B cell (primary cell): ENCODE measurements around the gene E2F7. TPM values are rescaled to one million over a fixed set of nuclear protein-coding genes. Genes with fewer than 3 reads are reported as not detected.

Source experiments
- ATAC-seq: fragments of 200-7000 bp; cut with Tn5 transposase; one replicate; pipeline ENCODE4 v1.10.0; 2021; ENCODE audit warnings: low read depth, mild to moderate bottlenecking, moderate number of reproducible peaks, moderate library complexity
- CTCF ChIA-PET: fragments of 350-600 bp; sonication (Branson Sonifier 250); formaldehyde crosslinking; loops from one replicate; lab custom pipeline; 2021; ENCODE audit warnings: antibody characterized with exemption, inconsistent platforms; lab: Charles Lee
- POLR2A ChIA-PET: fragments of 350-600 bp; sonication (Branson Sonifier 250); formaldehyde crosslinking; loops from one replicate; lab custom pipeline; 2021; ENCODE audit warnings: antibody characterized with exemption; lab: Charles Lee
- DNase-seq: peaks from one replicate; pipeline ENCODE4 v3.0.0; 2013
- H2AFZ ChIP-seq: 2 replicates; pipeline ENCODE4 v1.6.1; 2012; ENCODE audit warnings: mild to moderate bottlenecking, low read depth, low read length; ENCODE audit not compliant: insufficient read depth, poor library complexity, severe bottlenecking
- H3K27ac ChIP-seq, 2 donors: 1 replicate in 1 of 2; 2 replicates in 1 of 2; pipeline ENCODE4 v1.5.1; 2012 to 2013; ENCODE audit warnings: low read length in 2 of 2, mild to moderate bottlenecking in 2 of 2, moderate library complexity in 1 of 2
- H3K27me3 ChIP-seq, 4 experiments: fragments of 200-600 bp in 1 of 4; sonication (generic) in 1 of 4; replicated peaks in 1 of 4; 1 replicate in 2 of 4; 2 replicates in 2 of 4; pipeline versions ENCODE4 v1.6.1 to v1.7.0; 2013 to 2016; ENCODE audit warnings: low read length in 3 of 4, mild to moderate bottlenecking in 2 of 4, mixed read lengths in 1 of 4, moderate library complexity in 1 of 4; ENCODE audit not compliant: insufficient read depth in 4 of 4, control insufficient read depth in 3 of 4; ENCODE audit errors: control extremely low read depth in 1 of 4
- H3K36me3 ChIP-seq, 2 experiments: replicated peaks in 1 of 2; 1 replicate in 1 of 2; 2 replicates in 1 of 2; pipeline versions ENCODE4 v1.6.1 to v1.7.1; 2013; ENCODE audit warnings: low read length in 1 of 2; ENCODE audit not compliant: insufficient read depth in 2 of 2, control insufficient read depth in 1 of 2; ENCODE audit errors: control extremely low read depth in 1 of 2, extremely low read depth in 1 of 2
- H3K4me1 ChIP-seq, 2 donors: fragments of 200-600 bp in 1 of 2; sonication (generic) in 1 of 2; 1 replicate in 1 of 2; 2 replicates in 1 of 2; pipeline versions ENCODE4 v1.5.1 to v1.6.1; 2013 to 2017; ENCODE audit warnings: low read length in 2 of 2; ENCODE audit not compliant: control insufficient read depth in 2 of 2, insufficient read depth in 2 of 2
- H3K4me2 ChIP-seq: replicated peaks from 2 replicates; pipeline ENCODE3; 2012; ENCODE audit warnings: mild to moderate bottlenecking, low read depth, low read length; ENCODE audit not compliant: poor library complexity, severe bottlenecking
- H3K4me3 ChIP-seq, 5 experiments: fragments of 200-600 bp in 1 of 5; sonication (generic) in 1 of 5; 1 replicate in 3 of 5; 2 replicates in 2 of 5; pipeline versions ENCODE4 v1.5.1 to v1.7.0; 2011 to 2016; ENCODE audit warnings: low read length in 4 of 5, mild to moderate bottlenecking in 4 of 5, low read depth in 2 of 5, control low read depth in 1 of 5, moderate library complexity in 1 of 5; ENCODE audit not compliant: insufficient read depth in 1 of 5; ENCODE audit errors: control extremely low read depth in 1 of 5, extremely low read depth in 1 of 5
- H3K79me2 ChIP-seq: fragments of 200-600 bp; sonication (generic); one replicate; pipeline ENCODE4 v1.6.0; 2016; ENCODE audit warnings: low read length; ENCODE audit not compliant: control insufficient read depth, insufficient read depth
- H3K9ac ChIP-seq: fragments of 200-600 bp; sonication (generic); 2 replicates; pipeline ENCODE4 v1.6.1; 2017; ENCODE audit warnings: mild to moderate bottlenecking, low read length, moderate library complexity
- H3K9me3 ChIP-seq, 3 donors: one replicate each; pipeline versions ENCODE4 v1.6.1 to v1.7.1; 2013; ENCODE audit warnings: low read length in 2 of 3; ENCODE audit not compliant: control insufficient read depth in 2 of 3, insufficient read depth in 1 of 3; ENCODE audit errors: control extremely low read depth in 1 of 3
- H4K20me1 ChIP-seq: 2 replicates; pipeline ENCODE4 v1.6.0; 2012; ENCODE audit warnings: mild to moderate bottlenecking, low read length; ENCODE audit not compliant: insufficient read depth, control insufficient read depth, poor library complexity, severe bottlenecking
- H3K27ac Mint-ChIP-seq: one replicate; pipeline ENCODE4 v1.8.0; 2021; ENCODE audit warnings: mixed read lengths
- H3K27me3 Mint-ChIP-seq: one replicate; pipeline ENCODE4 v1.8.0; 2021; ENCODE audit warnings: mixed read lengths
- H3K4me1 Mint-ChIP-seq: one replicate; pipeline ENCODE4 v1.8.0; 2021; ENCODE audit warnings: mixed read lengths
- H3K4me3 Mint-ChIP-seq: one replicate; pipeline ENCODE4 v1.8.0; 2021; ENCODE audit warnings: mixed read lengths
- H3K9me3 Mint-ChIP-seq: one replicate; pipeline ENCODE4 v1.8.0; 2022; ENCODE audit warnings: mixed read lengths; ENCODE audit not compliant: insufficient read depth
- EZH2 ChIP-seq: IDR thresholded peaks from 2 replicates; pipeline ENCODE4 v1.6.1; 2012; ENCODE audit warnings: borderline replicate concordance, low read depth, mild to moderate bottlenecking, moderate library complexity, low read length; ENCODE audit not compliant: insufficient read depth, poor library complexity, severe bottlenecking
- WGBS: methylation state at CpG from one replicate; pipeline ENCODE4 v1.1.5; 2013; ENCODE audit warnings: missing lambda C conversion rate; ENCODE audit not compliant: insufficient coverage; 5-methylcytosine and 5-hydroxymethylcytosine counted together
- intact Hi-C: fragments of 100-400 bp; cut with micrococcal nuclease; formaldehyde crosslinking; loops from one replicate; pipeline ENCODE4 v1.10.0; 2022
- polyA plus RNA-seq: library from polyadenylated mRNA; depleted of rRNA; stranded (reverse); fragments of >200 nt; gene quantifications from 2 replicates; pipeline ENCODE4 v1.2.3, GENCODE V29; 2012
- total RNA-seq, 2 donors: library from RNA; stranded (reverse); fragments of 120-200 nt in 1 of 2; gene quantifications; 1 replicate in 1 of 2; 2 replicates in 1 of 2; pipeline versions ENCODE4 v1.2.3 to v1.2.4, GENCODE V29; 2013 to 2022
- TF ChIP-seq, protein P1 (sequence below): fragments of 200-600 bp; IDR thresholded peaks from one replicate; pipeline ENCODE4 v1.8.0; 2022; ENCODE audit warnings: antibody characterized with exemption, mild to moderate bottlenecking

Gene E2F7
- total and polyA plus RNA-seq, 2 donors (not counting 1 experiment from before 2014, with no cell fraction given): 0.15 to 0.42 TPM

- Mint-ChIP-seq H3K4me3 (no peak overlapping the region), H3K27ac (no peak overlapping the region), H3K27me3 (peaks cover 16% of the 10 kb centered on the region), H3K9me3 (no peaks in the 10 kb centered on the region), H3K4me1 (peaks cover 3% of the 10 kb centered on the region)
- TF ChIP-seq EZH2: no peak
- TF ChIP-seq, protein P1, sequence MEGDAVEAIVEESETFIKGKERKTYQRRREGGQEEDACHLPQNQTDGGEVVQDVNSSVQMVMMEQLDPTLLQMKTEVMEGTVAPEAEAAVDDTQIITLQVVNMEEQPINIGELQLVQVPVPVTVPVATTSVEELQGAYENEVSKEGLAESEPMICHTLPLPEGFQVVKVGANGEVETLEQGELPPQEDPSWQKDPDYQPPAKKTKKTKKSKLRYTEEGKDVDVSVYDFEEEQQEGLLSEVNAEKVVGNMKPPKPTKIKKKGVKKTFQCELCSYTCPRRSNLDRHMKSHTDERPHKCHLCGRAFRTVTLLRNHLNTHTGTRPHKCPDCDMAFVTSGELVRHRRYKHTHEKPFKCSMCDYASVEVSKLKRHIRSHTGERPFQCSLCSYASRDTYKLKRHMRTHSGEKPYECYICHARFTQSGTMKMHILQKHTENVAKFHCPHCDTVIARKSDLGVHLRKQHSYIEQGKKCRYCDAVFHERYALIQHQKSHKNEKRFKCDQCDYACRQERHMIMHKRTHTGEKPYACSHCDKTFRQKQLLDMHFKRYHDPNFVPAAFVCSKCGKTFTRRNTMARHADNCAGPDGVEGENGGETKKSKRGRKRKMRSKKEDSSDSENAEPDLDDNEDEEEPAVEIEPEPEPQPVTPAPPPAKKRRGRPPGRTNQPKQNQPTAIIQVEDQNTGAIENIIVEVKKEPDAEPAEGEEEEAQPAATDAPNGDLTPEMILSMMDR: peak; percentile 99
- H3K27ac ChIP-seq: no peak overlapping the region
- DNase-seq (peak; percentile 57), ATAC-seq (peak; percentile 69)
- peak overlapping the region; percentile 25 for H2AFZ ChIP-seq
- H4K20me1 ChIP-seq: no peaks in the 10 kb centered on the region
- WGBS: 15% methylated on average over 6 of the region's 9 CpGs
- no peaks in the 10 kb centered on the region for H3K36me3 ChIP-seq
- H3K79me2 ChIP-seq: no peaks in the 10 kb centered on the region
- CTCF ChIA-PET: interaction anchor here (0.7 to 4.7 kb wide), 29 partner anchors 9 to 425 kb away, joined by 3 to 46 read pairs (median 4); no protein-coding TSS in a partner anchor
- no peak overlapping the region for H3K9ac ChIP-seq
- no peaks in the 10 kb centered on the region for H3K9me3 ChIP-seq
- H3K4me3 ChIP-seq: no peak overlapping the region
- intact Hi-C loops: loop anchor here (5.0 kb wide), 1 partner anchor 219 kb away; no protein-coding TSS in a partner anchor
- H3K27me3 ChIP-seq: peaks cover 0 to 3% (median 0%) of the 10 kb centered on the region in 4 experiments
- POLR2A ChIA-PET: no interaction called here
- no peak overlapping the region for H3K4me2 ChIP-seq
- no peaks in the 10 kb centered on the region for H3K4me1 ChIP-seq
These were observed 54.4 kb downstream of the E2F7 start for GRCh38 chr12:77010691-77011548.

DNA sequence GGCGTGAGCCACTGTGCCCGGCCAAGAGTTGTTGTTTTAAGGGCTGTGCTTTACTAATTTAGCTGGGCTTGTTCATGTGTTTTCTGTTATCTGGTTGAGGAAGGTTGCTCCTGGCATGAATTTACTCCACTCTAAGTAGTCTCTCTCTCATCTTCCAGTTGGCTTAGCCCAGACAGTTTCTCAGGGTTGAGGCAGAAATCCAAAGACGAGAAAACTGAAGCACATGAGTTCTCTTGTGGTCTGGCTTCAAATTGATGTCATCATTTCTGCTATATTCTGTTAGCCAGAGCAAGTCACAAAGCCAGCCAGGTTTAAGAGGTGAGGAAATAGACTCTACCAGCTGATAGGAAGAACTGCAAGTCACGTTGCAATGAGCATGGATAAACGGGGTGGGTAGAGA is 57.9 kb downstream of the E2F7 start:
- H3K27me3 ChIP-seq: peaks cover 0 to 5% (median 2%) of the 10 kb centered on the region in 4 experiments
- Mint-ChIP-seq H3K27me3 (peaks cover 24% of the 10 kb centered on the region), H3K9me3 (no peaks in the 10 kb centered on the region), H3K4me3 (no peak overlapping the region), H3K27ac (no peak overlapping the region), H3K4me1 (peaks cover 3% of the 10 kb centered on the region)
- CTCF ChIA-PET: interaction anchor here (1.1 kb wide), 1 partner anchor 386 kb away, joined by 5 read pairs; no protein-coding TSS in a partner anchor
- POLR2A ChIA-PET: no interaction called here
- H2AFZ ChIP-seq: no peak overlapping the region
- no peaks in the 10 kb centered on the region for H3K9me3 ChIP-seq
- no peak for TF ChIP-seq EZH2
- TF ChIP-seq, protein P1: no peak
- no peaks in the 10 kb centered on the region for H3K79me2 ChIP-seq
- H3K4me2 ChIP-seq: no peak overlapping the region
- H4K20me1 ChIP-seq: no peaks in the 10 kb centered on the region
- no peak for ATAC-seq
- no peaks in the 10 kb centered on the region for H3K4me1 ChIP-seq
- 80% methylated on average over 5 of the region's 5 CpGs for WGBS
- DNase-seq: no peak
- no peak overlapping the region for H3K27ac ChIP-seq
- intact Hi-C loops: no loop called here
- no peak overlapping the region for H3K9ac ChIP-seq
- H3K4me3 ChIP-seq: no peak overlapping the region
- H3K36me3 ChIP-seq: no peaks in the 10 kb centered on the region
